A172 (cell line): ENCODE measurements around the gene BCAR3. TPM values are rescaled to one million over a fixed set of nuclear protein-coding genes. Genes with fewer than 3 reads are reported as not detected.
"Not testable (repeated sequence)": the region's sequence is repeated elsewhere in the genome, so short reads cannot be mapped to it uniquely, and the experiment has no call there.

Source experiments
- DNase-seq: peaks from one replicate; pipeline ENCODE4 v3.0.0-alpha.2; 2015; ENCODE audit warnings: low spot score
- total RNA-seq: library from RNA; depleted of rRNA; stranded (reverse); fragments of >200 nt; shearing (Covaris generic); gene quantifications from 2 replicates; pipeline ENCODE4 v1.2.3, GENCODE V29; 2014

The BCAR3 gene
- total RNA-seq, 1 experiment from 2014 or later = 33.1 TPM

GRCh38 chr1:93705892-93706500 lies 24.4 kb upstream of the BCAR3 start:
- DNase-seq = no peak

GRCh38 chr1:93704052-93704451 lies 22.4 kb upstream of the BCAR3 start:
- DNase-seq = no peak

- peak; percentile 60 for DNase-seq
Measured at GRCh38 chr1:93703643-93704042, 22.0 kb upstream of the BCAR3 start.

- DNase-seq = no peak
Measured at GRCh38 chr1:93702828-93703183, 21.2 kb upstream of the BCAR3 start.

DNA sequence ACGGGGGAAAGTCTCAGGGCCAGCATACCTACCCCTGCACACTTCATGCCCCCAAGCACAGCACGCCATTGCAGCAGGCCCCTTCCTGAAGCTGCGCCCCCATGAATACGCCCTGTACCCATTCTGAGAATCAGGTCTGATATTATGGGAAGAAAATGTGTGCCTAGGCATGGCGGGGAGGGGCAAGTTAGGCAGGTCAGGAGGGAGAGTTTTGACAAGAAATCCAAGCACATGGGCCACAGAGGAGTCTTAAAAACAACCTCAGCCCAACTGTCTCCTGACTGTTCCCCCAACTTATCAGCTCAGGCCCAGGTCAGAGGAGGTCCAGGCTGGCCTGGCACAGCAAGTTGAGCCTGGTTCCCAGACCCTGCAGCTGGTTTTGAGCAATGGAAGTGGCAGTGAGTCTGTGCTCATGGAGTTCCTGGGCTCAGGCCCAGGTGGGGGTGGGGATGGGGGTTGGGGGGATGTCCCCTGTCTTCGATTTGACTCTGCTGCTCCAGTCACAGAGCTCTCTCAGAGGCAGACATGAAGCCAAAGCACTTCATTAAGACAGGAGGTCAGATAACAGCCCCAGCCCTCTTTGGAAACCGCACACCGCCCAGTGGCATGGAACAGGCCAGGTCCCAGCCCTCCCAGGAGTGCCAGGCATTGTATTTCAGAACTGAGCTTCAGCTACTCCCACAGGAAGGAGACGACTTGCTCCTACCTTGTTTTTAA lies 20.6 kb upstream of the BCAR3 start:
- peak; percentile 75 for DNase-seq

GRCh38 chr1:93701629-93702028 lies 20.0 kb upstream of the BCAR3 start:
- peak; percentile 100 for DNase-seq

DNA sequence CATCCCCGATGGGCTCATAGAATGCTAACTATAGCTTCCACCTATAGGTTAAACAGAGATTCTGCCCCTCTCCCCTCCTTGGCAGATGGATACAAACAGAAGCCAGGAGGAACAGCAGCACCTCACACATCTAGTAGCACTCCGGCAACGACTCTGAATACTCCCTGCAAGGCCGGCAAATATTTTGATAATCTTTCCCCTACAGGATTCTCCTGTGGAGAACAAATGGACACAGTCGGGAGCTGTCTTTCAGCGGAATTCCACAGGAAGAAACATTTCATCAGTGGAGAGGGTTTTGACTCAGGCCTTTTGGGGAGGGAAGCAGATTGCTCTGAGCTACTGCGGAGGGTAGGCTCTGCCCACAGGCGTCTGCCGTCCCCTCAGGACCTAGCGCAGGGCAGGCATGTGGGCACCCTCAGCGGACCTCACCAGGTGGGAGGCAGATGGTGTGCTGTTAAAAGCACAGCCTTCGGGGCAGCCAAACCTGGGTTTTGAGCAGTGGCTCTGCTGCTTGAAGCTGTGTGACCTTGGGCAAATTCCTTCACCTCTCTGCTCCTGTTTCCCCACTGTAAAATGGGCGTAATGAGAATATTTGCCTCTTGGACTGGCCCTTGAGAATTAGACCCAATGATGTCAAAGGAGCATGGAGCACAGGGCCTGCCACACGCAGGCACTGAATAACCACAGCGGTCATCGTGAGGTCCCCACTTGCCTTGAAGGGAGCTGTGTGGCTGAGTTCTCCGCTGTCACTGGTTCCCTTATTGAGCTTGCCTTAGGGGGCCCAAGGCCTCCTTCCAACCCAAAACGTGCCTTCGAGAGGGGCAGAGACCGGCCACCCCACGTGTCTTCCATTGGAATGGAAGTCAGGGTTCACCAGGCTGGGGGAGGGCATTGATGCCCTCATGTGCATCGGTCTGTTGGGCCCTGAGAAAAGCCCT lies 19.2 kb upstream of the BCAR3 start:
- no peak for DNase-seq

GRCh38 chr1:93699503-93700168 lies 18.0 kb upstream of the BCAR3 start:
- DNase-seq = no peak

GRCh38 chr1:93699049-93699384 lies 17.4 kb upstream of the BCAR3 start:
- DNase-seq = no peak

GRCh38 chr1:93698329-93699048 lies 16.9 kb upstream of the BCAR3 start:
- no peak for DNase-seq

DNA sequence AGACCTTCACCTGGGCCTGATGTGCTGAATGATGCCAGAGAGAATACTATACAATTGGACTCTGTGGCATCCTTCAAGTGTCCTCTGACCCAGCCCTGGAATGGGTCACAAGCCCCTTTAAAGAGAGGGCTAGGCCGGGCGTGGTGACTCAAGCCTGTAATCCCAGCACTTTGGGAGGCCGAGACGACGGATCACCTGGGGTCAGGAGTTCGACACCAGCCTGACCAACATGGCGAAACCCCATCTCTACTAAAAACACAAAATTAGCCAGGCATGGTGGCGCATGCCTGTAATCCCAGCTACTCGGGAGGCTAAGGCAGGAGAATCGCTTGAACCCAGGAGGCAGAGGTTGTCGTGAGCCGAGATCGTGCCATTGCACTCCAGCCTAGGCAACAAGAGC lies 15.9 kb upstream of the BCAR3 start:
- not testable (repeated sequence) for DNase-seq

GRCh38 chr1:93695411-93696005 lies 13.9 kb upstream of the BCAR3 start:
- no peak for DNase-seq

GRCh38 chr1:93694819-93695218 lies 13.2 kb upstream of the BCAR3 start:
- DNase-seq = peak; percentile 67

DNA sequence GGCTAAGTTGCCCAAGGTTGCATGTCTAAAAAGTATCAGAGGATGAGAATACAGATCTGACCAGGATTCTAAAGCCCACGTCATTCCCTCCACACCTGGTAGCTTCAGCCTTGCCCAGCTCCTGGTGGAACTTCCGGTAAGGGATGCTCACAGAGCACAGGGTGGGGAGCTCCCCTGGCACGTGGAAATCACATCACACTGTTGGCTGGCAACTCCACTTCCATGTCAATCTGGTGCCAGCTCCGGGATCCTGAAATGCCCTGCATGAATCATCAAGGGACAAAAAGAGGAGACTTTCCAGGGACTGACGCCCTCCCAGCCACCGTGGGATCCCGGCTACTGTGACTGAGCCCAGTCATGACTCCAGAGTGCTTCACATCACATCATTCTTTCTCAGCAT lies 12.4 kb upstream of the BCAR3 start:
- DNase-seq = peak; percentile 90

GRCh38 chr1:93692983-93693591 lies 11.4 kb upstream of the BCAR3 start:
- peak; percentile 95 for DNase-seq

DNA sequence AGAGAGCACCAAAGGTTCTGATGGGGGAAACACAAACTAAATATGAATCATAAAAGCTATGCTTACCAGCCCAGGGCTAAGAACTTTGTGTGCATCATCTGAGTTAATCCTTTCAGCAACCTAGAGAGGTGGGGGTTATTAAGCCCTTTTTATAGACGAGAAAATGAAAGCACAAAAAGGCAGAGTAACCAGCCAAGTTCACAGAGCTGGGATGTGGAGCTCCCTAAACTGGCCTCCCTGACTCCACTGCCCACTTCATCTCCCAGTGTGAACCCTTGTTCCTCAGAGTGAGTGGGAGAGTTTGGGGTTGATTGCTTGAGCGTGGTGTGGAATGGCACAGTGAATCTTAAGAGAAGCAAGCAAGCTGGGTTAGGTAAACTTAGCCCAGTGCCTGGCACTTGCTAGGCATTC lies 10.8 kb upstream of the BCAR3 start:
- peak; percentile 69 for DNase-seq

GRCh38 chr1:93692026-93692425 lies 10.4 kb upstream of the BCAR3 start:
- DNase-seq = no peak

DNA sequence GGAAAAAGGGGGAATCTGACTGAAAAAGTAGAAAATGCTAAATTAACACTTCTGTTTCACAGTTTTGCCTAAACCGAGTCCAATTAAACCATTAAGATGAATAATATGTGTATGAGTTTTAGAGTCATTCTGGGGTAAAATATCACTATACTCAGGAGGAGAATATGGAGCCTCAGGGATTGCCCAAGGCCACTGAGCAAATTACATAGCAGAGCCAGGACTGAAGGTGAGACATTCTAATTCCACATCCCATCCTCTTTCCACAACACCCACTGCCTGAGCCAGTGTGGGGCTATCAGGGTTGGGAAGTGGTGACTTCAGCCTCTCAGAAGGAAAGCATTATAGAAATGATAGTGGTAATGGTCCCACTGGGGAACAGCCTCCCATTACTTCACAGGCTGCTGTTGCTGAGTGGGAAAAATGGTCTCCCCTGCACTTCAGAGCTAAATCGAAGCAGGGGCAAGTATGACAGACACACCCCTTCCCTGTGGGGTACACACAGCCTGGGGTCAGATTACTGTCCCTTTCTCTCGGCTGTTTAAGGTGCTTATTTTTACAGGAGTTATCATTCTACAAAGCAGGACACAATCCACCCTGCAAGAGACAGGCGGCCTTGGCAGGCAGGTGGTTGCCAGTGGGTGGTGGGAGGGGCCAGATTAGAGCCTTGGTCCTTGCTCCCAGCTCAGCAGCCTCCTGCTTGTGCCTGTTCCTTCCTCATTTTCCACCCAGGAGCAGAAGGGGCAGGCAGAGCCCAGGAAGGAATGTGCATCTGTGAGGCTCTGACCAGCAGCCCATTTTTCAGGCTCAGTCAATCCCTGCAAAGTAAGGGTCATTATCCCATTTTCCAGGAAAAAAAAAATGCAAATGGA lies 9.5 kb upstream of the BCAR3 start:
- DNase-seq = peak; percentile 54

DNA sequence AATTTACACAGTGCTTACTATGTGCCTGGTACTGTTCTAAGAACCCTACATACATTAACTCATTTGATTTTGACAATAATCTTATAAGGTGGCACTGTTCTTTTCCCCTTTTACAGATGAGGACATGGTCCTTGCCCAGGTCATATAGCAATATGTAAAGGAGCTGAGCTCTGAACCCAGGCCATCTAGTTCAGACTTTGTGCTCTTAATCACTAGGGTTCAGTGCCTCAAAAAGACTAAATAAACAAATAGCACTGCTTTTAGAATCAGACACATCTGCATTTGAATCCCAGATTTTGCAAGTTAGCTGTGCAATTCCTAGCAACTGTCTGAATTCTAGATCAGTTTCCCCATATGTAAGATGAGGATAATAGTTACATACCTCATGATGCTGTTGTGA lies 8.7 kb upstream of the BCAR3 start:
- no peak for DNase-seq
